Superior temporal gyrus (tissue), 1 donor: ENCODE data around the gene MTX2.

ENCODE experiments used
- DNase-seq: peaks from one replicate; pipeline ENCODE4 v3.0.0-alpha.2; 2016; ENCODE audit errors: extremely low spot score

MTX2 gene

DNA sequence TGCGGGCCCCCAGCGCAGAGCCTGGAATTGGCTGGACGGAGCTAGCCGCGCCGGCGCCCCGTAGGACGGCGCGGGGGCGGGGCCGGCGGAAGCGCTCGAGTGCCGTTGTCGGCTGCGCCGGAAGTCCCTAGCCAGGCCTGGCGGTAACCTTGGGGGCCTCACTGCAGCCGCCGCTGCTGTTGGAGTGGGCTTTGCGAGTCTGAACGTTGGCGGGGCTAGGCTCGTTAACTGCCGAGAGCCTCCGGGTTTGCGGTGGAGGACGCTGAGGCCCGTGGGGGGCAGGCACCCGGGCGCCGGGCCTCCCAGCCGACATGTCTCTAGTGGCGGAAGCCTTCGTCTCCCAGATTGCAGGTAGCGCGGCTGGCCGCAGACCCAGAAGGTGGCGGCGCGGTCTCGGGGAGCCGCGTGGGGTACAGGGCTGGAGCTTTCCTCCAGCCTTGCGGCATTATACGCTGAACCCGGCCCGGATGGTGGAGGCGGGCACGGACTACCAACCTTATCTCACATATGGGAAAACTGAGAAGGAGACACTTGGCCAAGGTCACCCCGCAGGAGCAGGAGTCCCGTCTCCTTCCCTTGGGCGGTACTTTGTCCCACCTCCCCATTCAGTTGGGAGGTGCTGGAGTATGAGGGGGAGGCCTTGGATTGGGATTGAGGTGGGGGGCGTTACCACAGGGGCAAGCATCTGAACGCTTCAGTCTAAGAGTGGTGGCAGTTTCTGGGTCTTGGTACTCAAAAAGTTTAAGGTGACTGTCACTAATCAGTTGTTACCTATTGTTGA lies at the start of gene MTX2:
TSS of gene MTX2 (plus strand) at position 124 of the 781 bp plus-strand sequence. CDS start at position 312, 188 bp downstream.
- peak; percentile 79 for DNase-seq

DNA sequence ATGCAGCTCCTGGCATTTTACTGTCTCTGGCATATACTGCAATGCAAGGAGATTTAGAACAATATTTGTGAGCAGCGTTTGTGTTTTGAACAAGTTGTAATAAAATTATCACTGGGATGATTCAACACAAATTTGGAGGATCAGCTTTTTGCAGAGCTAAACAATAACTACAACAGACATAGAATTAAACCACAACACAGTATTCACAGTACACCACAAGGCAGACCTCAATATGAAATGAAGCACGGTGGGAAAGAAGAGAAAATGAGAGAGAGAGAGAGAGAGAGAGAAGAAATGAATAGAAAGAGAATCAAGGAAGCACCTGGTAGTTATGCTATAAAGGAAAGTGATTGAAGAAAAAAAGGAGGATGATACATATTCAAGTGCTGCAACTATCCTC lies 41.4 kb upstream of the MTX2 start:
- DNase-seq, result no peak

DNA sequence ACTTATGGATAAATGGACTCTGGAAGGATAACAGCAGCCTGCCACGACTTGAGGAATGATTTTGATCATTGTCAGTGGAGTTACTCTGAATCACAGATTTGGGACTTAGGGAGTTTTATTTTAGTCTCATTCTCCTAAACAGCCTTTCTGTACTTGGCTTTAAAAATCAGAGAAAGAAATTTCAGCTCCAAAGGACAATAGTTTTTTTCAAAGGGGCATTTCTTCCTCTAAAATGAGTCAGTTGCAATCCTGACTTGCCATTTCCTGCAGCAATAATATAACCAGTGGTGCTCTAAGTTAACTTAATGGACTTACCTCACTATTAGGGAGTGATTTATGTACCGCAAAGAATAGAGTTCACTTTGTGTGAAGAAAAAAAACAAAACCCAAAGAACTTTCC lies 35.1 kb upstream of the MTX2 start:
- DNase-seq, result no peak

DNA sequence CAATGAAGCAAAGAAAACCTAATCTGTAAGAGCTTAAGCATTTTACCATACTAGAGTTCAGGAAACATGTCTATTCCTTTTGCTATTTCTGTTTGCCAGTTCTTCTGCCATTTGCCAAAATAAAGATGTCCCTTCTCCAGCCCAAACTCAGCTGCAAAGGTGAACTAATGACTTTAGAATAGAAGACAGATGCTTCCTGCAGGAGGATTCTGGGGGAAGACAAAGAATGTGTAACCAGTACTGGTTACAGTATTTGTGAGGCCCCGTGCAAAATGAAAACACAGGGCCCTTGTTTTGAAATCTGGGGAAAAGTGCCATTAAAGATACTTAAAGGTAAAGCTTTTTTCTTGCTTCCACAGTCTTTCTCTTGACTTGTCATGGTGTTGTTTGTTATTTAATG lies 34.3 kb upstream of the MTX2 start:
- no peak for DNase-seq

DNA sequence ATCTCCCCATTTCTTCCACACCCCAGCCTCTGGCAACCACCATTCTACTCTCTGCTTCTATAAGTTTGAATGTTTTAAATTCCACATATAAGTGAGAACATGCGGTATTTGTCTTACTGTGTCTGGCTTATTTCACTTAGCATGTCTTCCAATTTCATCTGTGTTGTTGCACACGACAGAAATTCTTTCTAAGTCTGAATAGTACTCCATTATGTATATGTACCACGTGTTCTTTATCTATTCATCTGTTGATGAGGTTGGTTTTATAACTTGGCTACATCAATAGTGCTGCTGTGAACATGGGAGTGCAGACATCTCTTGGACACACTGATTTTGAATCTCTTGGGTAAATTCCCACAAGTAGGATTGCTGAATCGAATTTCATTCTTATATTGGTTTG lies 31.8 kb upstream of the MTX2 start:
- no peak for DNase-seq

DNA sequence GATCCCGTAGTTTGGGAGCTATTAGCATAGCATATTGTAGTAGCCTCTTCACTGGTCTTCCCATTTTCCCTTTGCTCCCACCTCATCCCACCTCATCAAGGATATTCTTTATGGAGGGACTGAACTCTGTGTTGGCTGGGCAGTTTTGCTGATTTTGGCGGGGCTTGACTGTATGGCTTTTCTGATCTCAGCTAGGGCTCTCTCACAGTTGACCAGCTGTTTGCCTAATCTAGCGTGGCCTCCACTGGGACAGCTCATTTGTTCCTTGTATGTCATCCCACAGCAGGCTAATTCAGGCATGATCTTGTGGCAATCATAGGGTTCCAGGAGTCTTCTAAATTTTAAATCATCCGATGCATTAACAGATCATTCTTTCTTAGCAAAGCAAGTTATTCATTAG lies 30.2 kb upstream of the MTX2 start:
- DNase-seq, result no peak

DNA sequence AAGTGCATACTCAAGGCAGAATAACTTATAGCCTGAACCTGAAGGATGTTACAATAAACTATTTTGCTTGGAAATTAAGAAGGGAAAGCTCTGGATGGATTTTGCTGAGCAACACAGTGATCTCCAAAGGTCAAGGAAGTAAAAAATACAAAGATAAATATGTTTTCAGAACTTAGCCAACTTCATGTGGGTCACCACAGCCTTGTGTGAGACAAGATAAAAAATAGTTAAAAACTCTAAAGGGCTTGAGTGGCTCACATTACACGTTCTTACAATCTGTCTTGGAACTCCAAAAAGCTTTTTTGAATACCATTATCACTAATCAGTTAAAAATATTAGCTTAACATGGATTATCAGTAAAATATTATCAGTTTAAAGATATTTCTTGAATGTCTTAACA lies 28.9 kb upstream of the MTX2 start:
- DNase-seq, result no peak

DNA sequence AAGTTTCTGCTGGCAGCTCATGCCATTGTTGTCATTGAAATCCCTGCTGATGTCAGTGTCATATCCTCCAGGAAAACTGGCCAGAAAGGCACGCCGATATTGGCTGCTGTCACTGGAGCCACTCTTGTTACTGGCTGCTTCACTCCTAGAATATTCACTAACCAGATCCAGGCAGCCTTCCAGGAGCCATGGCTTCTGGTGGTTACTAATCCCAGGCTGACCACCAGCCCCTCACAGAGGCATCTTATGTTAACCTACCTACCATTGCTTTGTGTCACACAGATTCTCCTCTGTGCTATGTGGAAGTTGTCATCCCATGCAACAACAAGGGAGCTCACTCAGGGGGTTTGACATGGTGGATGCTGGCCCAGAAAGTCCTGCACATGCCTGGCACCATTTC lies 27.0 kb upstream of the MTX2 start:
- DNase-seq, result no peak

DNA sequence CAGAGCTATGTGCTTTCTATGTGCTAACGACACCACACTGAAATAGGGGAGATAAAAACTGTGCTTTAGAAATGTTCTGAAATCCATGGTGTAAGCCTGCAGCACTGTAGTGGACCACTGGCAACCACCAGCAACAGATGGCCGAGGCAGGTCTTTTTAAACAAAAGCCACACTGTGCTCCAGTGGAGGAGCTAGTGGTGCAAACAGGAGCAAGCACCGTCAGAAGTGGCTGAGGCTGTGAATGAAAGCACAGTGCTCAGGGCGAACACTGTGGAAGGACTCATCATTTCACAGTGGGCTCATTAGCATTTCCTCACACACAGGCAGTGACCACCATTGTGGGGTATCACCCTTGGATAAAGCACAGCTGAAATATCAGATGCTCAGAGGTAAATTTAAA lies 22.9 kb upstream of the MTX2 start:
- DNase-seq, result peak; percentile 69

DNA sequence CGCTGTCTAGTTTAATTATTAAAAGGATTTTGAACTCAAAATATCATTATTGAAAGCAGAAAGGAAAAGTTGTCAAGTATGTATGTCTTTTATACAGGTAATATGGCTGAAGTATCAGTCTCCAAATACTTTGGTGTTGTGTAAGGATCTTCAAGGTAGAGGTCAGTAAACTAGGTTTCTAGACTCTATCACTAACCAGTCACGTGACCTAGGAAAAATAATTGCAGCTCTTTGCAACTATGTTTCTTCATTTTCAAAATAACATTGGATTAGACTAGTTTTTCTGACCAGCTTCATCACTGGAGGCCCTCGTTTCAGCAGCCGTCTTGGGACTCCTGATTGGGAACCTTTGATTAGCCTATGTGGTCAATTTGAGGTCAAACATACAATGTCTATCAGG lies 21.4 kb upstream of the MTX2 start:
- no peak for DNase-seq

DNA sequence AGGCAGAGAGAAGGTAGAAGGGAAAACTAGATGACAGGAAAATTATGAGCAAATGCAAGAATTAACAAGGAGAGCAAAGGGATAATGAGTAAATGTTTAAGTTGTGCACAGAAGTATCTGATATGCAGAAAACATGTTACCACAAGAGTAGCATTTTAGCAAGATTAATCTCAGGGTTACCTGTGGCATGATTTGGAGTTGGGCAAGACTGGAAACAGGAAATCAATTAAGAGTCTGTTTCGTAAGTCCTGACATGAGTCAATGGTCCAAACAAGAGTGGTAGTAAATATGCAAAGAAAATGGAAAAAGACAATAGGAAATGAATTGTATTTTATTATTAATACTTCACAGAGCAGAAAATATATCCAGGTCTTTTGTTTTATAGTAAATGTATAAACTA lies 17.3 kb upstream of the MTX2 start:
- DNase-seq, result no peak

DNA sequence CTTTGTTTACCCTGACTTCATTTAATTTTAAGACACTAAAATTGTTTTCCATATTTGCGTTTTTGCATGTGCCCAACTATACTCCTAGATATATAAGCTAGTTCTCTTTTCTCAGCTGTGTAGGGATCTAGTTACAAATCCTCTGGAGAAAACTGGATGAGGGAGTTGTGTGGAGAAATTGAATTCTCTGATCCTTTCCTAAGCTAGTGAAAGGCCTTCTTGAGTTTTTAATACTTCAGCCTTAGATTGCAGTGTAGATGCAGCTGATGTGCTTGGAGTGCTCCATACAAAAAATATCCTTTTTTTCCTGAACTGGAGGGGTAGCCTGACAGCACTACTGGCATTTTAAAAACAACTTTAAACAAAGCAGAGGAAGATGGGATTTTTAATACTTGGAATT lies 8.6 kb upstream of the MTX2 start:
- no peak for DNase-seq

DNA sequence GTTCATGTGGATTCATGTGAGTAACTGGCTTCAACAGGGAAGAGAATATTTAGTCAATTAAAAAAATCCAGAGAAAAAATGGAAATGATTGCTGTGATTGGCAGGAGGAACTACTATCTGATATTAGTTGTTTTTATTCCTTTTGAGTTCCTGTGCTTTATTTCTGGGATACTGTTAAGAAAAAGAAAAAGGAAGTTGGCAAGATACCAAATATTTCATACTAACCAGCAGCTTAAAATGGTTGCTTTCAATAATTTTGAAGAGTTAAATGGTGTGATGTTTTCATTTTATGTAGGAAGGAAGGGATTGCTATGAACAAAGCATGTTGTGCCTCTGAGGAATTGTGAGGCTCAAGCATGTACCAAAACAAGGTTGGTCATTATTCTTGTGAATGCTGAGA lies 8.1 kb upstream of the MTX2 start:
- no peak for DNase-seq

DNA sequence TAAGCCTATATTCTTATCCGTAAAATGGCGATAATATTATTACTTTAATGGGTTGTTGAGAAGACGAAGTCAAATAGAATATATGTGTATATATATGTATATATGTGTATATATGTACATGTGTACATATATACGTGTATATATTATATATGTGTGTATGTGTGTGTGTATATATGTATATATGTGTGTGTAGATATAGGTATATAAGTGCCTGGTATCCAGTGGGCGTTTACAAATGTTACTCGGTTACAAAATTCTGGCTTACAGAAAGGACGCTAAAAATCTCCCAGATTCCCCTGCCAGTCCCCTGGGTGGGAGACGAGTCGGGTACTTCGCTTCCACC lies 295 bp upstream of the MTX2 start:
- DNase-seq, result peak; percentile 21

DNA sequence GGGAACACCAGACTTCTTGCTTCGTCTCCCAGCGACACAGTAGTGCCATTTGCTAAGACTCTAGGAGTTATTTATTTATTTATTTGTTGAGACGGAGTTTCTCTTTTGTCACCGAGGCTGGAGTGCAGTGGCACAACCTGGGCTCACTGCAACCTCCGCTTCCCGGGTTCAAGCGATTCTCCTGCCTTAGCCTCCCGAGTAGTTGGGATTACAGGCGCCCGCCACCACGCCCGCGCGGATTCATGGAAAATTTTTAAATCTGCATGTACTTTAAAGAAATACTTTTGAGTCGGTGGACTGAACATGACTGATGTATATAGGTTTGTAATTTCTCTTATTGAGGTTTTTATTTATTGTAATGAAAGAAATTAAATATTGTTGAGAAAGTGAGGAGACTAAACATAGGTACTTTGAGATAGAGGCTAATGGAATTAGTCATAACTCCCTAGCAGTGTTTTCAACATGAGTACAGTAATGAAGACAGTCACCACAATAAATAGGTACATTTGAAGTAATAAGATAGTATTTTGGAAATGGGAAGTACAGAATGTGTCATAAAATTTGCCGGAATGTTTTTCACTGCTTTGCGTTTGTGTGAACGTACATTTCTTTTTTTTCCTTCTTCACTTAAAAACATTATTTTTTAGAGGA lies 983 bp downstream of the MTX2 start:
- no peak for DNase-seq

DNA sequence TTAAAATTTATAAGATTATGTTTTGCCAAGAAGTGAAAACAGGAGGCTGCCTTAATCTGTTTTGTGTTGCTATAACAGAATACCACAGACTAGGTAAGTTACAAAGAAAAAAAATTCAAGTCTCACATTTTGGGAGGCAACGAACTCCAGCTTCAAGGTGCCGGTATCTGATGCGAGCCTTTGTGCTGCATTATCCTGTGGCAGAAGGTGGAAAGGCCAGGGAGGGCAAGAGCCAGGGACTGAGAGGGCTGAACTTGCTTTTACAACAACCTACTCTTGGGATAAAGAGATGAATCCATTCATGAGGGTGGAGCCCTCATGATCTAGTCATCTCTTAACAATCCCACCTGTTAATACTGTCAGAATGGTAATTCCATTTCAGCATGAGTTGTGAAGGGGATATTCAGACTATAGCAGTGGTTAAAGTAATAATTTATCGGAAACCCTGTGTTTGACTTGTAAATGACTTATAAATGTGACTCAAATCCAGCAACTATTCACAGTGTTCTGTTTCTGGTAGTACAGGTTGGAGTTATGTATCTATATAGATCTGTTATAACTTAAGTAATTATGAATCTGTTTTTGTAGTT lies 3.7 kb downstream of the MTX2 start:
- no peak for DNase-seq

DNA sequence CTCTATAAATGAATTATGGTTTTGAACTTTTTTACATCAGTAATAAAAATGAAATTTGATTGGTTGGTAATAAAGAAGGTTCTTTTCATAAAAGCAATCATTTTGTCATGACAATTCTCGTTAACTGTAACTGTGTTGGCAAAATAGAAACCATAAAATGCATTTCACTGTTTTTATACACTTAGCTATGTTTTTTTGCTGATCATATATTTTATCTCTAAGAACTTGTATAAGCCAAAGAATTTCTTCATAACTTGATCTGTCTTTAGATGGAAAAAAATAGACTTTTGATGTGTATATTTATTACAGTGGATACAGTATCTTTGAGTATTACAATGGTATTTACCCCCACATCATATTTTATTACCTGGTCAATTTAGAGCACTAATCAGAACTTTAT lies 9.7 kb downstream of the MTX2 start:
- DNase-seq, result no peak

DNA sequence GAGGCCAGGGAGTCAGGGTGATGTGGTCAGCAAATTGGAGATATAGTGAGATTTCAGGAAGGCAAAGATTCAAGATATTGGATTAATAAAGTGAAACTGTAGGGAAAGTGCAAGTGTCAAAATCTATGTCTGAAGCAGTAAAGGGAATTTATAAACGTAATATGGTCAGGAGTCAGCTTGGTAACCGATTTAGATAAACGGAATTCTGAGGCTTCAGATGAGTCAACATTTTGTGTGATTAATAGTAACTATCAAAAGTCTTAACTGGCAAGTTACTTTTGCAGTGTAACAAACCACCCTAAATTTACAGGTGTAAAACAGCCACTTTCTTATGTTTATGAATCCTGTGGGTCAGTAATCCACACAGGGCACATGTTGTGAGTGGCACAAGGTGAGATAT lies 10.9 kb downstream of the MTX2 start:
- DNase-seq, result no peak

DNA sequence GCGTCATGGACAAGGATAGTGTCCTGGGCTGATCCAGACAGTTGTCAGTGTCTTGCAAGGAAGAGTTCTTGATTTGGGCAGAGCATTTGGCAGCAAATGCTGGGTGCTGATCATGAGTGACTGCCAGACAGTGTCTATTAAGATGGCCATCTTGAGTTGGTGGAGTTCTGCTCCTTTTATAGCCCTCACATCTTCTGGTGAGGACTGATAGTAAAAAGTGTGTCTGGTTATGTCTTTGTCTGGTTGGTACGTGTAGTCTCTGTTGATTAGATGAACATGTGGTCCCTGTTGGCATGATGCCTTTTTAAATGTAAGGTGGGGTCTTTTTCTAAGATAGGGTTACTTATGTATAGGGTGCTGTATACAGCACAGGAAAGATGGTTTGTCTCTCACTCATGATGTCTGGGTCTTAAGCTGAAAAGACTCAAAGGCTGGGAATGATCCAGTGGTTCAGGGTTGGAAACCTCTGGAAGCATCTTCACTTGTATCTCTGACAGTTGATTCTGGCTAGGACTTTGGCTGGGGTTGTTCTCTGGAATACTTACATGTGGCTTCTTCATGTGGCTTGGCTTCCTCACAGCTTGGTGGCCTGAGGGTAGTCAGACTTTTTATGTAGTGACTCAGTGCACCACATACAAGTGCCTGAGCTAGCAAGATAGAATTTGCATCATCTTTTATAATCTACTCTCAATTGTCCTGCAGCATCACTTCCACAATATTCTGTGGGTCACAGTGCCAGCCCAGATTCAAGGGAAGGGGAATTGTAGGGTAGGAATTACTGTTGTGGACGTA lies 11.8 kb downstream of the MTX2 start:
- DNase-seq, result no peak

DNA sequence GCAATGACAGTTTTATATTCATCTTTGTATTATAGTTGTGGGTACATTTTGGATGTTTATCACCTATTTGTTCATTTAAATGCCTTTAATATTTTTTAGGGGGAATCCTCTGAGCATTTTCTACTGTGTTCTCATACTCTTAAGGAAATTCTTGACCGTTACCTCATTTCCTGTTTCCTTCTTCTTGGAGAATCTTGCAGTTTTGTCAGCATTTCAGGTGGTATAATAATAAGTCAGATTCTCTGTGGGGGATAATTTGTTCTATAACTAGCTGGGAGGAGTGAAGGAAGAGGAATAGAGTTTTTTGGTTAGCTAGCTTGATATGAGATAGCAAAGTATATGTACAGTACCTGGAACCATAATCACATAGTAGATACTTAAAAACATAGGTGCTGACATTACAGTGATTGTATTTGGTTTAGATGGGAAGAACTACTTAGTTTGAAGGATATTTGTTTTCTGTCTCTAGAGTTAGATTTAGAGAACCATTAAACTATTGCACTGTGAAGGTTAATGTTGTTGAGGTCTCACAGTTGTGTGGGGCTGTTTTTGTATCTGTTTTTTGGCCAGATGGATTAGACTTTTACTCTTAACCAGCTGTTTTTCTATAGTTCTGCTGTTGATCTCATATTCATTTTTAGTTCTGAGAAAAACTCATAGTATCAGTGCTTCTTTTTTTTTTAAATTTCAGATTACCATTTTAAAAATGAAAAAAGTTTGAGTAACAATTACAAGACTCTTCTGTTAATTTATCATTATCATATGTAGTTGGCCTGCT lies 14.2 kb downstream of the MTX2 start:
- DNase-seq, result no peak

DNA sequence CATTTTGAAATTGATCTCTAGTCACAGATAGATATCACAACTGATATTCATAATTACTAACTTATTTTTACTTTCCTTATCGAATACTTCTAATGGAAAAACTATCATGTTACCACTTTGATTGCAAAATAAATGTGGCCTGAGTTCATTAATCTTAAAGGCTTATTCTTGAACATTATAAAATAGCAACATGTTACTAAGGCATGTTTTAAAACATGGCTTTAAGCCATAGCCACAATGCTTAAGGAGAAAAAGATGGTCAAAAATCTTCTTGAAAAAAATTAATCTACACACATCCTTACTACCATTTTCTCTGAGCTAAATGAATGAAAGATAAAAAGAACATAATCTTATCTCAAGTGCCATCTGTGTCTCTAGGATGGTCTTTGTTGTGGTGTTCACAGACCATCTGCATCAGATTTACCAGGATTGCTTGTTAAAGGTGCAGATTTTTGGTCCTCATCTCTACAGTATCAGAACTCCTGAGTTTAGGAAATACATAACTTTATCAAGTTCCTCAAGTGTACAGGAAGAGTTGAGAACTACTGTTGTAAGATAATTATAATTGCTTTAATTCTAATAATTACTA lies 15.3 kb downstream of the MTX2 start:
- DNase-seq, result no peak
